HCT116 (cell line): ENCODE results near the gene BMPER. TPM values are rescaled to one million over a fixed set of nuclear protein-coding genes. Genes with fewer than 3 reads are reported as not detected.

Experiments used
- ATAC-seq: fragments of 200-7000 bp; cut with Tn5 transposase; 2 replicates; pipeline ENCODE4 v1.9.1; 2020; ENCODE audit warnings: mild to moderate bottlenecking, moderate library complexity
- BruUV-seq: library from RNA; stranded (reverse); fragments of 400-500 nt; replicated peaks from 2 replicates; lab custom pipeline; 2021; lab: Mats Ljungman, UMichigan
- CTCF ChIA-PET: fragments of 300-600 bp; sonication (Branson Sonifier 250); formaldehyde crosslinking; loops from one replicate; lab custom pipeline; 2021; ENCODE audit warnings: antibody characterized with exemption; lab: Charles Lee
- POLR2A ChIA-PET: fragments of 300-600, 350-600 bp; sonication (Branson Sonifier 250); formaldehyde crosslinking; loops from one replicate; lab custom pipeline; 2021; ENCODE audit warnings: antibody characterized with exemption; lab: Charles Lee
- RAD21 ChIA-PET, 2 experiments: fragments of 300-600 bp; sonication (Branson Sonifier 250); formaldehyde crosslinking; loops; one replicate each; lab custom pipeline; 2023; ENCODE audit warnings: low total read pairs in 2 of 2; ENCODE audit not compliant: uncharacterized antibody in 2 of 2, unreplicated experiment in 2 of 2, low non-redundant PET in 1 of 2; lab: Charles Lee
- DNase-seq: peaks from one replicate; pipeline ENCODE4 v3.0.0-alpha.2; 2010; ENCODE audit warnings: low read depth, low spot score
- H2AFZ ChIP-seq: fragments of 200-600 bp; shearing (Covaris generic), sonication (generic); 2 replicates; pipeline ENCODE4 v1.6.1; 2017; ENCODE audit warnings: low read depth, mixed run types, mixed read lengths, antibody characterized with exemption, low read length; ENCODE audit not compliant: poor library complexity, severe bottlenecking
- H3K27ac ChIP-seq: 2 replicates; pipeline ENCODE4 v1.5.1; 2012; ENCODE audit warnings: low read depth, low read length
- H3K27me3 ChIP-seq: fragments of 200-600 bp; sonication (generic); 2 replicates; pipeline ENCODE4 v1.6.1; 2016; ENCODE audit warnings: mixed run types, low read length, mixed read lengths; ENCODE audit not compliant: insufficient read depth
- H3K36me3 ChIP-seq, 2 experiments: fragments of 200-500 bp in 1 of 2; fragments of 200-600 bp in 1 of 2; sonication (Bioruptor generic) in 1 of 2; sonication (generic) in 1 of 2; 2 replicates each; pipeline versions ENCODE4 v1.5.1 to v1.6.1; 2014 to 2016; ENCODE audit warnings: low read length in 2 of 2, inconsistent platforms in 1 of 2, mixed read lengths in 1 of 2, mixed run types in 1 of 2; ENCODE audit not compliant: insufficient read depth in 2 of 2, control insufficient read depth in 1 of 2
- H3K4me1 ChIP-seq, 2 experiments: fragments of 200-600 bp in 1 of 2; sonication (generic) in 1 of 2; 2 replicates each; pipeline versions ENCODE4 v1.5.1 to v1.6.1; 2012 to 2017; ENCODE audit warnings: low read length in 2 of 2, inconsistent platforms in 1 of 2, mild to moderate bottlenecking in 1 of 2, mixed read lengths in 1 of 2, mixed run types in 1 of 2, moderate library complexity in 1 of 2; ENCODE audit not compliant: insufficient read depth in 2 of 2, control insufficient read depth in 1 of 2
- H3K4me2 ChIP-seq: fragments of 200-600 bp; sonication (generic); 2 replicates; pipeline ENCODE4 v1.6.1; 2017; ENCODE audit warnings: mixed run types, low read length, mixed read lengths
- H3K4me3 ChIP-seq, 2 experiments: fragments of 200-600 bp in 1 of 2; sonication (generic) in 1 of 2; replicated peaks in 1 of 2; 2 replicates each; pipeline ENCODE4 v1.5.1; 2011 to 2016; ENCODE audit warnings: low read length in 2 of 2, control low read depth in 1 of 2, low read depth in 1 of 2, mild to moderate bottlenecking in 1 of 2, mixed read lengths in 1 of 2, mixed run types in 1 of 2
- H3K79me2 ChIP-seq: fragments of 200-600 bp; sonication (generic); 2 replicates; pipeline ENCODE4 v1.6.1; 2017; ENCODE audit warnings: mild to moderate bottlenecking, mixed run types, low read length, moderate library complexity, mixed read lengths; ENCODE audit not compliant: insufficient read depth
- H3K9ac ChIP-seq: fragments of 200-600 bp; sonication (generic); 2 replicates; pipeline ENCODE4 v1.6.1; 2016; ENCODE audit warnings: low read length, mixed read lengths
- H3K9me2 ChIP-seq: fragments of 200-600 bp; sonication (generic), shearing (Covaris generic); 2 replicates; pipeline ENCODE4 v1.6.1; 2017; ENCODE audit warnings: mixed run types, mild to moderate bottlenecking, moderate library complexity; ENCODE audit not compliant: insufficient read depth
- H3K9me3 ChIP-seq, 2 experiments: fragments of 200-500 bp in 1 of 2; fragments of 200-600 bp in 1 of 2; sonication (Bioruptor generic) in 1 of 2; sonication (generic) in 1 of 2; 2 replicates each; pipeline ENCODE4 v1.6.1; 2014 to 2017; ENCODE audit warnings: low read length in 2 of 2, mixed read lengths in 2 of 2, inconsistent platforms in 1 of 2, low read depth in 1 of 2, mild to moderate bottlenecking in 1 of 2, mixed run types in 1 of 2, moderate library complexity in 1 of 2; ENCODE audit not compliant: control insufficient read depth in 1 of 2, insufficient read depth in 1 of 2
- H4K20me1 ChIP-seq: fragments of 200-600 bp; sonication (generic), shearing (Covaris generic); 2 replicates; pipeline ENCODE4 v1.6.1; 2017; ENCODE audit warnings: mixed run types, mild to moderate bottlenecking, moderate library complexity; ENCODE audit not compliant: insufficient read depth
- CBX3 ChIP-seq: IDR thresholded peaks from 2 replicates; pipeline ENCODE4 v1.6.1; 2012; ENCODE audit warnings: low read depth
- CEBPB ChIP-seq: IDR thresholded peaks from 2 replicates; pipeline ENCODE4 v1.6.1; 2012; ENCODE audit warnings: low read depth
- EGR1 ChIP-seq: IDR thresholded peaks from 2 replicates; pipeline ENCODE4 v1.6.1; 2012; ENCODE audit warnings: low read depth
- ELF1 ChIP-seq: IDR thresholded peaks from 2 replicates; pipeline ENCODE4 v1.6.1; 2012; ENCODE audit warnings: low read depth, borderline replicate concordance
- EZH2phosphoT487 ChIP-seq: fragments of 200-600 bp; IDR thresholded peaks from 2 replicates; pipeline ENCODE4 v1.6.1; 2018; ENCODE audit warnings: antibody characterized with exemption, borderline replicate concordance
- FOSL1 ChIP-seq: IDR thresholded peaks from 2 replicates; pipeline ENCODE4 v1.6.1; 2012; ENCODE audit warnings: low read depth
- JUND ChIP-seq: IDR thresholded peaks from 2 replicates; pipeline ENCODE4 v1.6.1; 2012
- POLR2AphosphoS5 ChIP-seq: IDR thresholded peaks from 2 replicates; pipeline ENCODE4 v1.6.1; 2011; ENCODE audit warnings: mild to moderate bottlenecking, low read depth, low read length, moderate library complexity
- RAD21 ChIP-seq: IDR thresholded peaks from 2 replicates; pipeline ENCODE4 v1.6.1; 2012; ENCODE audit warnings: low read depth, mild to moderate bottlenecking
- SIN3A ChIP-seq: IDR thresholded peaks from 2 replicates; pipeline ENCODE4 v1.6.1; 2012; ENCODE audit warnings: low read depth
- SP1 ChIP-seq: IDR thresholded peaks from 2 replicates; pipeline ENCODE4 v1.6.1; 2012; ENCODE audit warnings: low read depth
- TCF7L2 ChIP-seq: IDR thresholded peaks from 2 replicates; pipeline ENCODE4 v1.7.0; 2011; ENCODE audit warnings: borderline replicate concordance, inconsistent platforms; ENCODE audit not compliant: insufficient read depth, insufficient read length; ENCODE audit errors: extremely low read depth
- YY1 ChIP-seq: IDR thresholded peaks from 2 replicates; pipeline ENCODE4 v1.6.1; 2011; ENCODE audit warnings: low read length, low read depth, moderate library complexity, mild to moderate bottlenecking; ENCODE audit not compliant: insufficient replicate concordance; ENCODE audit errors: extremely low read depth
- ZFX ChIP-seq: fragments of 450-650 bp; IDR thresholded peaks from 2 replicates; pipeline ENCODE4 v1.6.1; 2017
- ZNF274 ChIP-seq: fragments of 200-500 bp; sonication (Bioruptor generic); IDR thresholded peaks from 2 replicates; pipeline ENCODE4 v1.6.1; 2014; ENCODE audit warnings: mild to moderate bottlenecking, low read depth, low read length, inconsistent platforms
- intact Hi-C: fragments of 100-400 bp; cut with micrococcal nuclease; formaldehyde crosslinking; loops from 2 replicates; pipeline ENCODE4 v1.10.0; 2022
- total RNA-seq: library from RNA; stranded (reverse); gene quantifications from one replicate; pipeline ENCODE4 v1.2.1, GENCODE V29; 2021; ENCODE audit not compliant: unreplicated experiment
- TF ChIP-seq, protein P1 (sequence below): IDR thresholded peaks from 2 replicates; pipeline ENCODE4 v1.6.1; 2012
- TF ChIP-seq, protein P2 (sequence below), 3 experiments: fragments of 200-600 bp in 1 of 3; sonication (generic) in 1 of 3; IDR thresholded peaks in 2 of 3; conservative IDR thresholded peaks in 1 of 3; 2 replicates each; pipeline ENCODE4 v1.5.1; 2012 to 2017; ENCODE audit warnings: low read depth in 2 of 3, low read length in 2 of 3, antibody characterized with exemption in 1 of 3, borderline replicate concordance in 1 of 3, control low read depth in 1 of 3, mild to moderate bottlenecking in 1 of 3, mixed read lengths in 1 of 3, mixed run types in 1 of 3, moderate library complexity in 1 of 3; ENCODE audit not compliant: insufficient read depth in 1 of 3
- TF ChIP-seq, protein P3 (sequence below): IDR thresholded peaks from 2 replicates; pipeline ENCODE4 v1.6.1; 2012; ENCODE audit warnings: low read depth
- TF ChIP-seq, protein P4 (sequence below): IDR thresholded peaks from 2 replicates; pipeline ENCODE4 v1.6.1; 2012

BMPER gene
- total RNA-seq, 1 experiment from 2014 or later, result not detected

DNA sequence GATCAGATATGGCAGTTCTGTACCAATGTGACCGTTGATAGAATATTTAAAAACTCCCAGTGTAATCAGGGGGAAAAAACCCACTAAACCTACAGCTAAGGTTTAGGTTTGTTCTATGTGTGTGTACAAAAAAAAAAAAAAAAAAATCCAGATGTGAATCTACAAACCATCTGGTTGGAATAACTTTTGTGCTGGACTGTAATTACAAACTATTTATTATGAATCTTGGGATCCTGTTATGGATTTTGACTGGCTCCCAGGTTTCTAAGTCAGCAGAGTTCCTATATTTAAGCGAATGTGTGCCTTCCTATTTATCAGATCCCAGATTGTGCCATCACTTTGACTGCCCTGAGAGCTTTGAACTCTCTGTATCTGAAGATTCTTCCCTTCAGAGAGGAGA is 29.1 kb downstream of the BMPER start:
- peaks cover 3 to 8% of the 10 kb centered on the region in 2 experiments; a peak in 3 of 4 replicates for H3K4me1 ChIP-seq
- POLR2A ChIA-PET, result no interaction called here
- BruUV-seq, result no TSS peak
- no peak overlapping the region for H3K4me2 ChIP-seq
- H3K9me2 ChIP-seq, result no peaks in the 10 kb centered on the region
- no peak overlapping the region for H3K27ac ChIP-seq
- RAD21 ChIA-PET, result no interaction called here
- no peak overlapping the region for H3K4me3 ChIP-seq
- CTCF ChIA-PET, result no interaction called here
- H3K9ac ChIP-seq, result no peak overlapping the region
- no peaks in the 10 kb centered on the region for H3K9me3 ChIP-seq
- H3K27me3 ChIP-seq, result no peaks in the 10 kb centered on the region
- no peak overlapping the region for H2AFZ ChIP-seq
- no peak for DNase-seq
- no peaks in the 10 kb centered on the region for H3K79me2 ChIP-seq
- intact Hi-C loops, result no loop called here
- no peaks in the 10 kb centered on the region for H4K20me1 ChIP-seq
- no peaks in the 10 kb centered on the region for H3K36me3 ChIP-seq
- TF ChIP-seq ZFX, result no peak
- TF ChIP-seq CEBPB, result no peak
- no peak for TF ChIP-seq SP1
- no peak for TF ChIP-seq JUND
- TF ChIP-seq POLR2AphosphoS5, result no peak
- no peak for TF ChIP-seq RAD21
- TF ChIP-seq, protein P1, sequence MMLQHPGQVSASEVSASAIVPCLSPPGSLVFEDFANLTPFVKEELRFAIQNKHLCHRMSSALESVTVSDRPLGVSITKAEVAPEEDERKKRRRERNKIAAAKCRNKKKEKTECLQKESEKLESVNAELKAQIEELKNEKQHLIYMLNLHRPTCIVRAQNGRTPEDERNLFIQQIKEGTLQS, result no peak
- TF ChIP-seq TCF7L2, result no peak
- no peak for TF ChIP-seq ZNF274
- no peak for TF ChIP-seq ELF1
- TF ChIP-seq FOSL1, result no peak
- TF ChIP-seq EGR1, result no peak
- no peak for TF ChIP-seq SIN3A
- TF ChIP-seq, protein P2, sequence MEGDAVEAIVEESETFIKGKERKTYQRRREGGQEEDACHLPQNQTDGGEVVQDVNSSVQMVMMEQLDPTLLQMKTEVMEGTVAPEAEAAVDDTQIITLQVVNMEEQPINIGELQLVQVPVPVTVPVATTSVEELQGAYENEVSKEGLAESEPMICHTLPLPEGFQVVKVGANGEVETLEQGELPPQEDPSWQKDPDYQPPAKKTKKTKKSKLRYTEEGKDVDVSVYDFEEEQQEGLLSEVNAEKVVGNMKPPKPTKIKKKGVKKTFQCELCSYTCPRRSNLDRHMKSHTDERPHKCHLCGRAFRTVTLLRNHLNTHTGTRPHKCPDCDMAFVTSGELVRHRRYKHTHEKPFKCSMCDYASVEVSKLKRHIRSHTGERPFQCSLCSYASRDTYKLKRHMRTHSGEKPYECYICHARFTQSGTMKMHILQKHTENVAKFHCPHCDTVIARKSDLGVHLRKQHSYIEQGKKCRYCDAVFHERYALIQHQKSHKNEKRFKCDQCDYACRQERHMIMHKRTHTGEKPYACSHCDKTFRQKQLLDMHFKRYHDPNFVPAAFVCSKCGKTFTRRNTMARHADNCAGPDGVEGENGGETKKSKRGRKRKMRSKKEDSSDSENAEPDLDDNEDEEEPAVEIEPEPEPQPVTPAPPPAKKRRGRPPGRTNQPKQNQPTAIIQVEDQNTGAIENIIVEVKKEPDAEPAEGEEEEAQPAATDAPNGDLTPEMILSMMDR (IDR thresholded peaks at IDR 0.05 in 2 of 3, conservative IDR thresholded peaks at IDR 0.05 in 1 of 3; ENCODE audit: borderline replicate concordance in 1 of 3, insufficient read depth in 1 of 3, low read depth in 2 of 3, low read length in 2 of 3), result no peak
- TF ChIP-seq EZH2phosphoT487, result no peak
- TF ChIP-seq YY1, result no peak
- no peak for TF ChIP-seq CBX3
- TF ChIP-seq, protein P3, sequence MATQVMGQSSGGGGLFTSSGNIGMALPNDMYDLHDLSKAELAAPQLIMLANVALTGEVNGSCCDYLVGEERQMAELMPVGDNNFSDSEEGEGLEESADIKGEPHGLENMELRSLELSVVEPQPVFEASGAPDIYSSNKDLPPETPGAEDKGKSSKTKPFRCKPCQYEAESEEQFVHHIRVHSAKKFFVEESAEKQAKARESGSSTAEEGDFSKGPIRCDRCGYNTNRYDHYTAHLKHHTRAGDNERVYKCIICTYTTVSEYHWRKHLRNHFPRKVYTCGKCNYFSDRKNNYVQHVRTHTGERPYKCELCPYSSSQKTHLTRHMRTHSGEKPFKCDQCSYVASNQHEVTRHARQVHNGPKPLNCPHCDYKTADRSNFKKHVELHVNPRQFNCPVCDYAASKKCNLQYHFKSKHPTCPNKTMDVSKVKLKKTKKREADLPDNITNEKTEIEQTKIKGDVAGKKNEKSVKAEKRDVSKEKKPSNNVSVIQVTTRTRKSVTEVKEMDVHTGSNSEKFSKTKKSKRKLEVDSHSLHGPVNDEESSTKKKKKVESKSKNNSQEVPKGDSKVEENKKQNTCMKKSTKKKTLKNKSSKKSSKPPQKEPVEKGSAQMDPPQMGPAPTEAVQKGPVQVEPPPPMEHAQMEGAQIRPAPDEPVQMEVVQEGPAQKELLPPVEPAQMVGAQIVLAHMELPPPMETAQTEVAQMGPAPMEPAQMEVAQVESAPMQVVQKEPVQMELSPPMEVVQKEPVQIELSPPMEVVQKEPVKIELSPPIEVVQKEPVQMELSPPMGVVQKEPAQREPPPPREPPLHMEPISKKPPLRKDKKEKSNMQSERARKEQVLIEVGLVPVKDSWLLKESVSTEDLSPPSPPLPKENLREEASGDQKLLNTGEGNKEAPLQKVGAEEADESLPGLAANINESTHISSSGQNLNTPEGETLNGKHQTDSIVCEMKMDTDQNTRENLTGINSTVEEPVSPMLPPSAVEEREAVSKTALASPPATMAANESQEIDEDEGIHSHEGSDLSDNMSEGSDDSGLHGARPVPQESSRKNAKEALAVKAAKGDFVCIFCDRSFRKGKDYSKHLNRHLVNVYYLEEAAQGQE, result no peak
- TF ChIP-seq, protein P4, sequence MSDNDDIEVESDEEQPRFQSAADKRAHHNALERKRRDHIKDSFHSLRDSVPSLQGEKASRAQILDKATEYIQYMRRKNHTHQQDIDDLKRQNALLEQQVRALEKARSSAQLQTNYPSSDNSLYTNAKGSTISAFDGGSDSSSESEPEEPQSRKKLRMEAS, result no peak
- no peak for ATAC-seq
